Small intestine (tissue), 7 donors: ENCODE measurements around the gene MORN5. TPM values are rescaled to one million over a fixed set of nuclear protein-coding genes. Genes with fewer than 3 reads are reported as not detected.

Experiments used
- DNase-seq, 2 donors: peaks; one replicate each; pipeline versions ENCODE4 v3.0.0 to v3.0.0-alpha.2; 2013
- FAIRE-seq: peaks from 2 replicates; lab custom pipeline; 2012; peaks lifted over from hg19 to GRCh38; lab: Jason Lieb, UNC
- H3K27ac ChIP-seq, 3 donors: one replicate each; pipeline ENCODE4 v1.5.1; 2013; ENCODE audit warnings: low read length in 2 of 3, mild to moderate bottlenecking in 2 of 3, control low read depth in 1 of 3, inconsistent platforms in 1 of 3, low read depth in 1 of 3, moderate library complexity in 1 of 3
- H3K27me3 ChIP-seq, 3 donors: one replicate each; pipeline ENCODE4 v1.6.1; 2013; ENCODE audit warnings: low read length in 3 of 3, inconsistent platforms in 1 of 3; ENCODE audit not compliant: control insufficient read depth in 3 of 3, insufficient read depth in 3 of 3
- H3K36me3 ChIP-seq, 3 donors: one replicate each; pipeline ENCODE4 v1.6.1; 2013; ENCODE audit warnings: low read length in 3 of 3, inconsistent platforms in 1 of 3, low read depth in 1 of 3, mild to moderate bottlenecking in 1 of 3, moderate library complexity in 1 of 3; ENCODE audit not compliant: control insufficient read depth in 3 of 3, insufficient read depth in 2 of 3
- H3K4me1 ChIP-seq, 3 donors: one replicate each; pipeline ENCODE4 v1.6.1; 2013; ENCODE audit warnings: low read length in 2 of 3, inconsistent platforms in 1 of 3, low read depth in 1 of 3, mild to moderate bottlenecking in 1 of 3, moderate library complexity in 1 of 3; ENCODE audit not compliant: control insufficient read depth in 3 of 3, insufficient read depth in 2 of 3
- H3K4me3 ChIP-seq, 3 donors: one replicate each; pipeline ENCODE4 v1.5.1; 2013; ENCODE audit warnings: low read length in 3 of 3, control low read depth in 1 of 3, inconsistent platforms in 1 of 3, low read depth in 1 of 3, mild to moderate bottlenecking in 1 of 3, moderate library complexity in 1 of 3
- H3K9me3 ChIP-seq, 2 donors: one replicate each; pipeline ENCODE4 v1.6.1; 2013; ENCODE audit warnings: low read depth in 1 of 2, low read length in 1 of 2; ENCODE audit not compliant: control insufficient read depth in 2 of 2, insufficient read depth in 1 of 2
- WGBS, 3 donors: extraction: QIAGEN DNeasy Blood & Tissue Kit; methylation state at CpG; one replicate each; pipeline ENCODE4 v1.1.7; 2013; 5-methylcytosine and 5-hydroxymethylcytosine counted together
- polyA plus RNA-seq, 4 donors: library from polyadenylated mRNA; stranded (reverse) in 3 of 4; unstranded in 1 of 4; fragments of 200-250 nt in 3 of 4; fragments of 120-200 nt in 1 of 4; gene quantifications; one replicate each; pipeline versions ENCODE4 v1.2.1 to v1.2.3, GENCODE V29; 2013
- donor health status: healthy with polysubstance abuse.
- donor health status: control.
- donor health status: control.
- donor health status: Bipolar disorder and iron deficiency.
- donor health status: healthy.

Gene MORN5
- polyA plus RNA-seq, 4 donors = not detected

GRCh38 chr9:122183501-122183900 is 23.8 kb downstream of the MORN5 start:
- no peak for FAIRE-seq
- peaks cover 0 to 20% (median 4%) of the 10 kb centered on the region in 3 donors for H3K4me1 ChIP-seq

DNA sequence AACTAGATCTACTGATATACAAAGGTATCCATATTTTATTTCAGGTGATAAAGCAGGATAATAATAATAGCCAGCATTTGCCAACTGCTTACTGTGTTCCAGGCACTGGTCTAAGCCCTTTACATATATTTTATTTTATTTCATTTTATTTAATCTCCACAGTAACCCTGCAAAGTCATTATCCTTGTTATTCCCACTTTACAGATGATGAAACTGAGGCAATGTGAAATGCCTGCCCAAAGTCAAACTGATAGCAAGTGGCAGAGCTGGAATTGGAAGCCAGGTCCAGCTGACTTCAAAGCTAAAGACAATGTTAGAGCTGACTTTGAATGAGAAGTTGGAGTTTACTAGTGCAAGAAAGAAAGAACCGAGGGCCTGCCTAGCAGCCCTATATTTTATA is 24.8 kb downstream of the MORN5 start:
- DNase-seq (no peak), FAIRE-seq (no peak)
- Histone ChIP-seq H3K27me3 (peaks cover 0 to 1% (median 0%) of the 10 kb centered on the region in 3 donors), H3K36me3 (no peaks in the 10 kb centered on the region), H3K4me3 (no peak overlapping the region), H3K4me1 (peaks cover 0 to 11% (median 0%) of the 10 kb centered on the region in 3 donors), H3K27ac (no peak overlapping the region), H3K9me3 (no peaks in the 10 kb centered on the region)
- WGBS, 3 donors = 74 to 90% (median 83%) methylated on average over 1 of the region's 1 CpG

More at GRCh38 chr9:122183501-122183900, 23.8 kb downstream of the MORN5 start:
- Histone ChIP-seq H3K27me3 (peaks cover 0 to 1% (median 0%) of the 10 kb centered on the region in 3 donors), H3K27ac (no peak overlapping the region), H3K4me3 (no peak overlapping the region), H3K36me3 (no peaks in the 10 kb centered on the region), H3K9me3 (no peaks in the 10 kb centered on the region)
- 59 to 82% (median 79%) methylated on average over 7 of the region's 7 CpGs for whole genome bisulfite sequencing, 3 donors
- DNase-seq = no peak

DNA sequence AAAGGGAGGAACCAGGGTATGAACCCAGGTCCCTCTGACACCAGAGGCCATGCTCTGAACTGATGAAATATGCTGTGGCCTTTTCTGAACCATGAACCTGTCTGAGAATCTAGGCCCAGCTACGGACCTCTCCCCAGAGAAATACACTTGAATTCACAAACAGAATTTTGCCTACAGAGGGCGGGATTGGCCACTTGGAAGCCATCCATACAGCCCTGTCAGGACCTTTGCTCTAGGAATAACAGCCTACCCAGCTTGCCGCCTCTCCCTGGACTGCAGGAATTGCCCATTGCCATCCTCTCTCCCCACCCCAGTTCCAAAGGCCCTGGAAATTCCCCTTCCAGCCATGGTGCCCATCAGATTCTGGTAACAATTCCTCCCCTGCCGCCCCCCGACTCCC is 26.6 kb downstream of the MORN5 start:
- Histone ChIP-seq H3K27ac (no peak overlapping the region), H3K36me3 (no peaks in the 10 kb centered on the region), H3K27me3 (peaks cover 0 to 1% (median 0%) of the 10 kb centered on the region in 3 donors), H3K9me3 (no peaks in the 10 kb centered on the region), H3K4me1 (peaks cover 0 to 1% (median 0%) of the 10 kb centered on the region in 3 donors), H3K4me3 (no peak overlapping the region)
- WGBS, 3 donors = 18 to 61% (median 30%) methylated on average over 5 of the region's 5 CpGs
- FAIRE-seq = no peak
- peak; percentile 49 to 61 for DNase-seq

- DNase-seq = no peak
- H3K4me3 ChIP-seq = no peak overlapping the region
- H3K4me1 ChIP-seq = no peaks in the 10 kb centered on the region
- H3K27ac ChIP-seq = no peak overlapping the region
- H3K9me3 ChIP-seq = no peaks in the 10 kb centered on the region
- H3K27me3 ChIP-seq = peaks cover 0 to 1% (median 0%) of the 10 kb centered on the region in 3 donors
- no peak for FAIRE-seq
- H3K36me3 ChIP-seq = no peaks in the 10 kb centered on the region
- 82 to 85% (median 83%) methylated on average over 8 of the region's 8 CpGs for WGBS, 3 donors
Observed at GRCh38 chr9:122186777-122187470, 27.2 kb downstream of the MORN5 start.

- H3K27ac ChIP-seq = no peak overlapping the region
- no peaks in the 10 kb centered on the region for H3K27me3 ChIP-seq
- no peaks in the 10 kb centered on the region for H3K36me3 ChIP-seq
- no peaks in the 10 kb centered on the region for H3K4me1 ChIP-seq
- no peak overlapping the region for H3K4me3 ChIP-seq
- no peaks in the 10 kb centered on the region for H3K9me3 ChIP-seq
- no peak for FAIRE-seq
- no peak for DNase-seq
- 88 to 92% (median 90%) methylated on average over 6 of the region's 6 CpGs for WGBS, 3 donors
Observed at GRCh38 chr9:122188369-122188768, 28.7 kb downstream of the MORN5 start.

- Histone ChIP-seq H3K4me1 (no peaks in the 10 kb centered on the region), H3K9me3 (no peaks in the 10 kb centered on the region), H3K4me3 (no peak overlapping the region), H3K27me3 (no peaks in the 10 kb centered on the region), H3K36me3 (no peaks in the 10 kb centered on the region), H3K27ac (no peak overlapping the region)
- DNase-seq (no peak), FAIRE-seq (no peak)
- 68 to 76% (median 68%) methylated on average over 12 of the region's 12 CpGs for WGBS, 3 donors
Observed at GRCh38 chr9:122190597-122191381, 31.1 kb downstream of the MORN5 start.

DNA sequence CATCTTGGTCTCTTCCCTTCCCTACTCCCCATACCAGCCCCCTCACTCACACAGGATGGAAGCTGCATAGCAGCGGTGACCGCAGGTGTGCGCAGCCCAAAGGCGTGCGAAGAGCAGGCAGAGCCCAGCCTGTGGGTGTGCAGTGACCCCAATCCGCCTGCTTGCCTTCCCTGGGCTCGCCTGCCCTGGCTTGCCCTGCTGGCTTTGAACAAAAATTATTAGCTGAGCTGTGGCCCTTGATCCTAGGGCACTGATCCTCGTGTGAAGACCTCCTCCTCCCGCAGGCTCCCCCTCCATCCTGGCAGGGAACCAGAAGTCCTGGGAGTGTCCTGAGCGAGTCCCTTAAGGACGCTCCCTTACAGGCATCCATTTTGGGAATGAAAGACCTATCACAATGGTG is 31.9 kb downstream of the MORN5 start:
- Histone ChIP-seq H3K4me3 (no peak overlapping the region), H3K27me3 (no peaks in the 10 kb centered on the region), H3K9me3 (no peaks in the 10 kb centered on the region), H3K4me1 (no peaks in the 10 kb centered on the region), H3K36me3 (no peaks in the 10 kb centered on the region), H3K27ac (no peak overlapping the region)
- DNase-seq (no peak), FAIRE-seq (no peak)
- WGBS, 3 donors = 60 to 73% (median 72%) methylated on average over 11 of the region's 11 CpGs

- H3K36me3 ChIP-seq = no peaks in the 10 kb centered on the region
- H3K27ac ChIP-seq = no peak overlapping the region
- no peaks in the 10 kb centered on the region for H3K4me1 ChIP-seq
- no peaks in the 10 kb centered on the region for H3K27me3 ChIP-seq
- no peak for DNase-seq
- no peak for FAIRE-seq
- H3K4me3 ChIP-seq = no peak overlapping the region
- 73 to 81% (median 74%) methylated on average over 5 of the region's 5 CpGs for WGBS, 3 donors
- no peaks in the 10 kb centered on the region for H3K9me3 ChIP-seq
Observed at GRCh38 chr9:122192261-122192875, 32.7 kb downstream of the MORN5 start.
